GM21390 (cell line): Measurements from ENCODE around the gene RNF224.
A peak's percentile ranks its signal among the peaks of the same experiment; 100 is the strongest.
"Not testable (repeated sequence)": the region's sequence is repeated elsewhere in the genome, so short reads cannot be mapped to it uniquely, and the experiment has no call there.

Experiments used
- ATAC-seq: cut with Tn5 transposase; IDR thresholded peaks from one replicate; pipeline ENCODE4 v1.9.1; 2021; ENCODE audit not compliant: unreplicated experiment

RNF224 gene

DNA sequence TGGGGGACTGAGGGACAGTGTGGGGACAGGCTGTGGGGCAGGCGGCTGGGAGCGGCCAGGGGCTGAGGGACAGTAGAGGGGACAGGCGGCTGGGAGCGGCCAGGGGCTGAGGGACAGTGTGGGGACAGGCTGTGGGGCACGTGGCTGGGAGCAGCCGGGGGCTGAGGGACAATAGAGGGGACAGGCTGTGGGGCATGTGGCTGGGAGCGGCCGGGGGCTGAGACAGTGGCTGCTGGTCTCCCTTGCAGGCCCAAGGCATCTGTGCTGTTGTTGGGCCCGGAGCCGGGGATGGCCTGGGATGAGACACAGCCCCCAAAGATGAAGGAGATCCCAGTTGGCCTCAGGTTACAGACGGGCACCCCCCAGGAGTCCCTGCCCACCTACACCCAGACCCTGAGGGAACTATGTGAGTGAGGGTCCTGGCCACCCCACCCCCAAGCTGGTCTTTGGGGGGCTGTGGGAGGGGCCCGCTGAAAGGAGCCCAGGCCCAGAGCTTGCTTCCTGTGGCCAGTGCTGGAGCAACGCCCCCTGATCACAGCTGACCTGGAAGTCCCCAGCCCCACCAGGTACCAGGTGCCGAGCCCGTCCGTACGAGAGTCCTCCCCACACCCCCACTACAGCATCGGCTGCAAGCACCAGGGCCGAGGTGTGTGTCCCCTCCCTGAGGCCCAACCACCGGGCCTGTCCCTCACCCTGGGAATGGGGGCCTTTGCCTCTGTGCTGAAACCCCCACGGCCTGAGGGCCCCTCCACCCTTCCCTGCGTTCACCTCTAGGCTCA lies 24.4 kb downstream of the RNF224 start:
- ATAC-seq: no peak

DNA sequence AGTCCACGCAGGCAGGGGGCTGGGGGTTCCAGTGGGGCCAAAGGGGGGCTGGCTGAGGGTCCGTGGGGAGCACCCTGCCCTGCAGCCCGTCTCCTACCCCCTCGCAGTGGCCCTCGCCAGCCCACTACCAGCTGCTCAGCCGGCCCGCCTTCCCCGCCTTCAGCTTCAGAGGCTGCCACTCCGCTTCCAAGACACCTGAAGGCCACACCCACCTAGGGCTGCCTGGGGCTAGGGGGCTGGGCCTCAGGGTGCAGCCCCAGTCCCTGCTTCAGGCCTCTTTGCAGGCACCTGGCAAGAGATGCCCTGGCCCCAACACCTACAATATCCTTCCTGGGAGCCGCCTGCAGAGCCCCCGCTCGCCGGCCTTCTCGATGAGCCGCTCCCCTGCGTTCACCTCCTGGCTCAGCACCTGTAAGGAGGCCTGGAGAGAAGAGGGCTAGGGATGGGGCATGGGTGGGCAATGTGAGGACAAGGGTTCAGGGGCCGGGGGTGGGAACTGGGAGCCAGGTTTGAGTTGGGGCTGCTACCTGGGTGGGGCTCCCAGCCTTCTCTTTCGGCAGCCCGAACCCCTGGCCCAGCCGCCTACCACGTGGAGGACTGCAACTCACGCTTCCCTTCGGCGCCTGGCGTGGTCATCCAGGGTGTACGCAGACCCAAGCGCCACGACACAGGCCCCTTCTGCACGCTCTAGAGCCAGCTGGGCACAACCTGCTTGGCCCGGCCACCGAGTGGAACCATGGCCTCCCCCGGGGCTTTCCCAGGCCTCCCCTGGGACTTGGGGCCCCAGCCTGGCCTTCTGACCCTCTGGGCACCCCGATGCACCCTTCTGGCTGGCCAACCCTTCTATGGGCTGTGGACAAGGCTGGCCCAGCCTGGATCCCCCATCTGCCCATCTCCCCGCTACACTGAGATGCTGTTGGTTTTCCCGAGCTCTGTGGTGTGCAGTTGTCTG lies 25.5 kb downstream of the RNF224 start:
- no peak for ATAC-seq

DNA sequence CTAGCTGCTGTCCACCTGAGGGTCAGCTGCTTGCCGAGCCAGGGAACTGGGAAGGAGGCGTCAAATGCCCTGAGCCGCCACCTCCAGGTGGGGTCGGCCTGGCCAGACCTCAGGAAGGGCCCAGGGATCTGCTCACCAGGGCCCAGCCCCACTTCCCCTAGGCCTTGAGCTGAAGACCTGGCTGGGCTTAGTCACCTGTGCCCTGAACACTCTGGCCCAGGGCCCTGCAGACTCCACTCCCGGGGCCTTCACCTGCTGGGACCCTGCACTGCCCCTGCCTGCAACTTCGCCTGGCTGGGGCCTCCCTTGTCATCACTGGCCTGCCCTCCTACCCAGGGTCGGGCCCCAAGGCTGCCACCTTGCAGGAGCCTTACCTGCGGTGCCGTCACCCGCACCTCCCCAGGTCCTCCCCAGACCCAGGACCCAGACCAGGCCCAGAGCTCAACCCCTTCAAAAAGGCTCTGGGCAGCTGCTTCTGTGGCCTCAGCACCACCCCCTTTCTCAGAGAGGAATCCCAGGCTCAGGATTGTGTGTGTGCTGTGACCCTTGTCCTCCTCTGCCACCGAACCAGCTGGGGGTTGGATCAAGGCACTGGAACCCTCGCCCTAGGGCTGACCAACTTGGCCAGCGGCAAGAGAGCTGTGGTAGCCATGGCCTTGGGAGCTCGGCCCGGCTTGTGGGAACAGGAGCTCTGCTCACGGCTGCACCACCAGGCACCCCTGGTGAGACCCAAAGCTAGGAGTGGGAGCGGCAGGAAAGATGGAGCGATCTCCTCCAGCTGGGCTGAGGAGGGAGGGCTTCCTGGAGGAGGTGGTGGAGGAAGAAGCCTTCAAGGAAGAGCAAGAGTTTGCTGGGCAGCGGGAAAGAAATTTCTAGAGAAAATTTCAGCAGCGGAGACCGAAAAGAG lies 26.7 kb downstream of the RNF224 start:
- no peak for ATAC-seq

DNA sequence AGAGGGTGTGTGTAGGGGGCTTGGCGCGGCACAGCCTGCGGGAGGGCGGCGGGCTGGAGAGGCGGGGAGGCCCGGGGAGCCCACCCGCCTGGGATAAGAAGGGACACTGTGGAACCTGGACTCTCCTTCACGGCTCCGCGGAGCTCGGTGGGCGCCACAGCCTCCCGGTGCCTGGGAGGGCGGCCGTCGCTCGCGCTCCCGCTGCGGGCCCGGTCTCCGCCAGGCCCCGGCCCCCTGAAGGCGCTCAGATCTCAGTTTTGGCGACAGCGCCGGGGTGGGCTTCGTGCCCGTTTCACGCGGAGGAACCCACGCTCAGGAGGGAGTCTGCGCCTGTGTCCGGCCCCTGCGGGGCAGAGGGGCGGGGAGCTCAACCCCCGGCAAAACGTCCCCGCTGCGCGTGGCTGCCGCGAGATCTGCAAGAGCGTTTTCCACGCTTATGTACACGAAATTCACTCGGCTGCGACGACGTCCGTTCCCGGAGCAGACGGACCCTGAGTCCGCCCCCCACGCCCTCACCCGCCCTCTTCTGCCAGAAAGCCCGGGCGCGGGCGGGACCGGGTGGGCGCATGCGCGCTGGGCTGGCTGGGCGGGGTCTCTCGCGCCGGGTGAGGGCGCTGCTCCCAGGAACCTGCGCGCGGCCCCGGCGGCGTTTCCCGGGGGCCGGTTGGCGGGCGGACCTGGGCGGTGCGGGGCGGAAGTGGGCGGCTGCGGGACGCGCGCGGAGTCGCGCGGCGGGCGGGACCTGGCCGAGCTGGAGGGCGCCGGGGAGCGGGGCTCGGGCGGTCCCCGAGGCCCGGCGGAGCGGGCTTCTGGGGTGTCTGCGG lies 27.5 kb downstream of the RNF224 start, which contains the start of gene NELFB:
NELFB (plus strand) TSS at position 704 of the 824 bp plus-strand sequence.
- peak; percentile 74 for ATAC-seq

DNA sequence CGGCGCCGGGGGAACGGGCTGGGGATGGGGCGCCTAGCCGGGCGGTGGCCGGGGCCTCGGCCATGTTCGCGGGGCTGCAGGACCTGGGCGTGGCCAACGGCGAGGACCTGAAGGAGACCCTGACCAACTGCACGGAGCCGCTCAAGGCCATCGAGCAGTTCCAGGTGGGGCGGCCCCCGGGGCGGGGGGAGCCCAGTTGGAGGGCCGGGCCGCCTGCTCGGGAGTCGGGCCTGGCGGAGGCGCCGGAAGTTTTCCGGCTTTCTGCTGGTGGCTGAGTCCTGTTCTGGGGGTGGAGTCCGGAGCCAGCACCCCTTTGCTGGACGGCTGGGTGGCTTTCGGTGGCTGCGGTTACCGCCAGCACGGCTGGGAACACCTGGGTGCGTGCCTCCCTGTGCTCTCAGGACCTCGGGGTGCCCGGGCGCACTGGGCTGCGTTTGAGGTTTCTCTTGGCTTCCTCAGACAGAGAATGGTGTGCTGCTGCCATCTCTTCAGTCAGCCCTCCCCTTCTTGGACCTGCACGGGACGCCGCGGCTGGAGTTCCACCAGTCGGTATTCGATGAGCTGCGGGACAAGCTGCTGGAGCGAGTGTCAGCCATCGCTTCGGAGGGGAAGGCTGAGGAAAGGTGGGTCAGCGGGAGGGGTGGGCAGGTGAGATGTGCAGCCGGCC lies 28.3 kb downstream of the RNF224 start:
- ATAC-seq: no peak

GRCh38 chr9:137256362-137256761 lies 29.1 kb downstream of the RNF224 start:
- ATAC-seq: no peak

DNA sequence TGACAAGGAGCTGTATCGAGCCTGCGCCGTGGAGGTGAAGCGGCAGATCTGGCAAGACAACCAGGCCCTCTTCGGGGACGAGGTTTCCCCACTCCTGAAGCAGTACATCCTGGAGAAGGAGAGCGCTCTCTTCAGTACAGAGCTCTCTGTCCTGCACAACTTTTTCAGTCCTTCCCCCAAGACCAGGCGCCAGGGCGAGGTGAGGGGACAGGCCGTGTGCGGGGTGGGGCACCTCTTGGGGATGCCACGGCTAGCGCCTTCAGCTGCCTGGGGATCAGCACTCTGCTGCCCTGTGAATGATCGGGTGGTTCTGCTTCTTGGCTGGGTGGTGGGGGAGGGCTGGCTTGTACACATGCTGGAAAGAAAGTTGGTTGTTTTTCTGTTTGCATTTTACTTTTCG lies 29.6 kb downstream of the RNF224 start:
- ATAC-seq: no peak

DNA sequence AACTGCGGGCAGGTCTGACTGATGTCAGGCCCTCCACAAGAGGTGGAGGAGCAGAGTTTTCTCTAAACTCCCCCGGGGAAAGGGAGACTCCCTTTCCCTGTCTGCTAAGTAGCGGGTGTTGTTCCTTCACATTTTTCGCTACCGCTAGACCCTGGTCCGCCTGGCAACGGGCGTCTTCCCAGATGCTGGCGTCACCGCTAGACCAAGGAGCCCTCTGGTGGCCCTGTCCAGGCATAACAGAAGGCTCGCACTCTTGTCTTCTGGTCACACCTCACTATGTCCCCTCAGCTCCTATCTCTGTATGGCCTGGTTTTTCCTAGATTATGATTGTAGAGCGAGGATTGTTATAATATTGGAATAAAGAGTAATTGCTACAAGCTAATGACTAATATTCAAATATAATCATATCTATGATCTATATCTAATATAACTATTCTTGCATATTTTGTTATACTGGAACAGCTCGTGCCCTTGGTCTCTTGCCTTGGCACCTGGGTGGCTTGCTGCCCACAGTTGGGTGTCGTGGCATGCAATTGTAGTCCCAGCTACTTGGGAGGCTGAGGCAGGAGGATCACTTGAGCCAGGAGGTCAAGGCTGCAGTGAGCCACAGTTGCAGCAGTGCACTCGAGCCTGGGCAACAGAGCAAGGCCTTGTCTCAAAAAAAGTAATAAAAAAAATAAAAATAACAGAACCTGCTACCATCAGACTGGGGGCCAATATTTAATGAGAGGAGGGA lies 35.0 kb downstream of the RNF224 start:
- not testable (repeated sequence) for ATAC-seq

DNA sequence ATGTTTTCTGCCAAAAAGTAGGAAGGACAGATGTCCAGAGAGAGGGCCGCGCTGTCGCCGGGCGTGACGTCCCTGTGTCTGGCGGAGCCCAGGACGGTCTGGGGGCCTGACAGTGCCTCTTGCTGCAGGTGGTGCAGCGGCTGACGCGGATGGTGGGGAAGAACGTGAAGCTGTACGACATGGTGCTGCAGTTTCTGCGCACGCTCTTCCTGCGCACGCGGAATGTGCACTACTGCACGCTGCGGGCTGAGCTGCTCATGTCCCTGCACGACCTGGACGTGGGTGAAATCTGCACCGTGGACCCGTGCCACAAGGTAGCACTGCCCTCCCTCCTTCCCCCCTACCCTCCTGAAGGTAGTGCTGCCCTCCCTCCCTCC lies 35.6 kb downstream of the RNF224 start:
- ATAC-seq: no peak

DNA sequence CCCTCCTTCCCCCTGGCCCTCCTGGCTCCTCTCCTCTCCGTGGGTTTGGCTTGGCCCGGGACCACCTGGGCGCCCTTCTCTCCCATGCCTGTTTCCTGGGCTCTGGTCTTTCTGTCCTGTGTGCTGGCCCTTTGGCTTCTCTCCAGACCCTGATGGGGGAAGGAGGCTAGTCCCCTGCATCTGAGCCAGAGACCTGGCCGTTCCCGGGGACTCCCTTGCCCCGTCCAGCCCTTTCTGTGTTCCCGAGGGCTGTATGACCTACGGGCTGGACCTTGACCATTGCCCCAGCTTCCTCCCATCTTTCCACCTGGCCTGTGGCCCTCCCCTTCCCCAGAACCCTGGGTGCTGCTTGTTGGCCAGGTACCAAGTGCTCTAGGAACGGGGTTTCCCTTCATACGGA lies 36.2 kb downstream of the RNF224 start:
- ATAC-seq: no peak

DNA sequence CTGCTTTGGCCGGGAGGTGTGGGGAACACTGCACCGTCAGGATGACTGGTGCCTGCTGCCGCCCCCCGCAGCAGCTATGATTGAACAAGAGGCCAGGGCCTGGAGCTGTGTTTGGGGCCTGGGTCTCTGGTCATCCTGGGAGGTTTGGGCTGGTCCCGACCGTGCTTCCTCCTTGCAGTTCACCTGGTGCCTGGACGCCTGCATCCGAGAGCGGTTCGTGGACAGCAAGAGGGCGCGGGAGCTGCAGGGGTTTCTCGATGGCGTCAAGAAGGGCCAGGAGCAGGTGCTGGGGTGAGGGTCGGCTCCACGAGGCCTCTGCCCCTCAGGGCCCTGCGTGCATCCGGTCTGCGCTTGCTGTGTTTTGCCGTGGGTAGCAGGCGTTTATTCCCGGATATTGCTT lies 36.8 kb downstream of the RNF224 start:
- no peak for ATAC-seq

GRCh38 chr9:137265496-137266161 lies 38.3 kb downstream of the RNF224 start:
- ATAC-seq: no peak

DNA sequence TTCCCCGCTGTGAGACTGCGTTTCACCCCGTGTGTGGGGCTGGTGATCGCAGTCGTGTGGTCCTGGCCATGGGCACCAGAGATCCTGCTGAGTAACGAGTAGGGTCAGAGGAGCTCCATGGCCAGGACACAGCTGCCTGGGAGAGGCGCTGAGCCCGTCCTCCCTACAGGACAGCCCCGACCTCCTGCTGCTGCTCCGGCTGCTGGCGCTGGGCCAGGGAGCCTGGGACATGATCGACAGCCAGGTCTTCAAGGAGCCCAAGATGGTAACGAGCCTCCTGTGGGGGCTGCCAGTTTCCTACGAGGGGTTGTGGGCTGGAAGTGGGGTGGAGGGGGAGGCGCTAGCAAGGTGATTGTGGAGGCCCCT lies 38.8 kb downstream of the RNF224 start:
- no peak for ATAC-seq

DNA sequence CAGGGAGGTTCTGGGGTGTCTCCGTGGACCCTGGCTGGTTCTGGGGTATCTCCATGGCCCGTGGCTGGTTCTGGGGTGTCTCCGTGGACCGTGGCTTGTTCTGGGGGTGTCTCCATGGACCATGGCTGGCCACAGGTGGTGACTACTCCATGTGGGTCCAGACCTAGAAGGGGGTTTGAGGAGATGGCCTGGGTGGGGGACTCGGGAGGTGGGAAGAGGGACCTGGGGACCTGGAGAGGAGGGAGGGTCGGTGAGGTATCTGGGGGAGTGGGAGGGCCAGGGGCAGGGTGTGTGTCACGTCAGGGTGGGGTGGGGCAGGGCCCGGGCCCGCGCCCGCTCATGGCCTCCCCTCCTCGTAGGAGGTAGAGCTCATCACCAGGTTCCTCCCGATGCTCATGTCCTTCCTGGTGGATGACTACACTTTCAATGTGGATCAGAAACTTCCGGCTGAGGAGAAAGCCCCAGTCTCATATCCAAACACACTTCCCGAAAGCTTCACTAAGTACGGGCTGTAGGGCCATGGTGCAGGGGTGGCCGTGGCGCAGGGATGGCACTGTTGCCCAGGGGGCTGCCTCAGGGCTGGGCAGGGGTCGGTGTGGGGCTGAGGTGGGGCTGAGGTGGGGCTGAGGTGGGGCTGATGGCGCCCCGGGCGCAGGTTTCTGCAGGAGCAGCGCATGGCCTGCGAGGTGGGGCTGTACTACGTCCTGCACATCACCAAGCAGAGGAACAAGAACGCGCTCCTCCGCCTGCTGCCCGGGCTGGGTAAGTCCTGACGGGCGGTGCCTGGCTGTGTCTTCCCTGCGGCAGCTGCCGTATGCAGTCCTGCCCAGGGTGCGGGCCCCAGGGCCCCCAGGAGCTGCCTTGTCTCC lies 39.5 kb downstream of the RNF224 start:
- ATAC-seq: no peak

GRCh38 chr9:137267933-137268355 lies 40.6 kb downstream of the RNF224 start:
- ATAC-seq: no peak

DNA sequence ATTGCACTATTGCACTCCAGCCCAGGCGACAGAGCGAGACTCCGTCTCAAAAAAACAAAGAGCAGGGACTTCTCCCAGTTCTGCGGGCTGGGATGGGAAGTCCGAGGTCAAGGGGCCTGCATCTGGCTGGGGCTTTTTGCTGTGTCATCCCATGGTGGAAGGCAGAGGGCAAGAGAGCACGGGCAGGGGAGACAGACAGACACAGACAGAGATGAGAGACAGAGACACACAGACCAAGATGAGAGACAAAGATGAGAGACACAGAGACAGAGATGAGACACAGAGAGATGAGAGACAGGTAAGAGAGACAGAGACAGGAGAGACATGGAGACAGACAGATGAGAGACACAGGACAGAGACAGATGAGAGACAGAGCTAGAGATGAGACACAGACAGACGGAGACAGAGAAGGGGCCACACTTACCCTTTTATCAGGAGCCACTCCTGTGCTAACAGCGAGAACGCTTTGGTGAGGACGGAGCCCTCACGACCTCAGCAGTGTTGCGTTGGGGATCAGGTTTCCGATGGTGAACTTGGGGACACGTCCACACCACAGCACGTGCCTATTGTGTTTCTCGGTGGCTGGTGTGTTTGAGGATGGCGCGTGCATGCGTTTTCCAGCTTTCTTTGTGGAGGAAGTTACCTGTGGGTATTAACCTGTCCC lies 41.4 kb downstream of the RNF224 start:
- ATAC-seq: no peak

DNA sequence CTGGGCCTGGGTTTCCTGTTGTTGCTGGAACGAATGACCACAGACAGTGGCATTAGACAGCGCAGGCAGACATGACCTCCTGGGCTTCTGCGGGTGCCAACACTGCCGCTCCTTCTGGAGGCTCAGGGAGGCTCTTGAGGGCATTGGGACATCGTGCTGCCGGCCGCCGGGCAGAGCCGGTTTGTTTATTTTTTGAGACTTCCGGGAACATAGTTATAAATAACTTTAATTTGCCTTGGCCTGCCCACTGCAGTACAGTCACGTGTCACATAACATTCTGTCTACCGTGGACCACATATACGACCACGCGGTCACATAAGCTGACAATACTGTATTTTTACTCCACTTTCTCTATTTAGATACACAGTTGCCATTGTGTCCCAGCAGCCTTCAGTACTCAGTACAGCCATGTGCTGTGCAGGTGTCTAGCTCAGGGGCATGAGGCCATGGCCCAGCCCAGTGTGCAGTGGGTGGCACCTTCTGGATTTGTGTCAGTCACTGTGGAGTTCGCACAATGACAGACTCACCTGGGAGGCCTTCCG lies 42.0 kb downstream of the RNF224 start:
- ATAC-seq: no peak
